HG03442 (cell line): Measurements from ENCODE around the gene UBE2F.

ENCODE experiments used
- ATAC-seq: cut with Tn5 transposase; IDR thresholded peaks from one replicate; pipeline ENCODE4 v1.9.1; 2021; ENCODE audit warnings: mild to moderate bottlenecking, moderate library complexity; ENCODE audit not compliant: unreplicated experiment

UBE2F gene

DNA sequence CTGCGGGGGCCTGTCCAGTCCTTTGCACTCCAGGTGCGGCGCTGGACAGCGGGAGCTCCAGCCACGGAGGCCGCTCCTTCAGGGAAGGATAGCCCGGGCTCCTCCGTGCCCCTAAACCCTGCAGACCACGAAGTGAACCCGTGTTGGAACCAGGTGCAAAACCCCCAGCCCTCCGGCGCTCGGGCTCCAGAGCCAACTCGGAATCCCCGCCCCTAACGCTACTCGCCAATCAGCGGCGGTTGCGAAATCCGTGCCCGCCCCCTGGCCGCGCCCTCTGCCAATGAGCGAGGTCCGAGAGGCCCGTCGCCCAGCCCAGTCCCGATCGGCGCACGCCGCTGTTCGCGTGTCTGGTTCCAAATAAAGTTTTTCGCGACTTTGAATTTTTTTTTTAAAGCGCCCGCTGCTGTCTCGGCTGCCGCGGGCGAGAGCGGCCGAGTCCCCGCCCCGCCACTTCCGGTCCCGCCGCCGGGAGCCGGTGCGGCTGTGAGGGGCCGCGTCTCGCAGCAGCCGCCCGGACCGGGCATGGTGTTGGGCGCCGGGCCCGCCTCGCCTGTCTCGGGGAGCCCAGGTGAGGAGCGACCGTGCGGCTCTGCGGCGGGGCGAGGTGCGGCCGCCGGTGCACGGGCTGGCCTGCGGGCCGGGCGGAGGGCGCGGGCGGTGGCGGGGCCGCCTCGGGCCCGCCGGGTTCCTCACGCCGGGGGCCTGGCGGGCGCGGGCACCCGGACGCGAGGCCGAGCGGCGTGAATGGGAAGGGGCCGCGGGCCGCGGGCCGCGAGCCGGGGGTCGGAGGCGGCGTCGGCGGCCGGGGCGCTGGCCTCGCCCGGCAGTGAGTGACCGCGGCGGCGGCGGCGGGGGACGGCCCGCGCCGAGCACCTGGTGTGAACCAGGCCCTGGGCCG lies at the start of gene UBE2F:
UBE2F (plus strand) TSS at position 450 of the 898 bp plus-strand sequence. CDS start 6,094 bp downstream, outside the sequence.
- ATAC-seq, result peak; percentile 91

- no peak for ATAC-seq
Measured at GRCh38 chr2:237917696-237918374, 49.0 kb upstream of the UBE2F start.

- no peak for ATAC-seq
Measured at GRCh38 chr2:237919593-237919992, 47.2 kb upstream of the UBE2F start.

GRCh38 chr2:237920673-237921072 lies 46.1 kb upstream of the UBE2F start:
- ATAC-seq, result no peak

GRCh38 chr2:237921967-237922492 lies 44.8 kb upstream of the UBE2F start:
- ATAC-seq, result no peak

GRCh38 chr2:237922641-237923361 lies 44.0 kb upstream of the UBE2F start:
- no peak for ATAC-seq

GRCh38 chr2:237923481-237924163 lies 43.2 kb upstream of the UBE2F start:
- ATAC-seq, result peak; percentile 88

DNA sequence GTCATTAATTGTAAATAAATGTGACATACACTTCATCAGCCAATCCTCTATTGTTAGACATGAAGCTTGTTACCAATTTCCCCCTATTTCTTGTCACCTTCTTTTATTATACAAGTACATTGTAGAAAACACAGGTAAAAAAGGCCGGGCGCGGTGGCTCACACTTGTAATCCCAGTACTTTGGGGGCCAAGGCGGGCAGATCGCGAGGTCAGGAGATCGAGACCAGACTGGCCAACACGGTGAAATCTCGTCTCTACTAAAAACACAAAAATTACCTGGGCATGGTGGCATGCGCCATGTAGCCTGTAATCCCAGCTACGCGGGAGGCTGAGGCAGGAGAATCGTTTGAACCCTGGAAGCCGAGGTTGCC lies 42.7 kb upstream of the UBE2F start:
- ATAC-seq, result no peak

GRCh38 chr2:237927135-237927534 lies 39.7 kb upstream of the UBE2F start:
- ATAC-seq, result no peak

GRCh38 chr2:237927986-237928385 lies 38.8 kb upstream of the UBE2F start:
- no peak for ATAC-seq

DNA sequence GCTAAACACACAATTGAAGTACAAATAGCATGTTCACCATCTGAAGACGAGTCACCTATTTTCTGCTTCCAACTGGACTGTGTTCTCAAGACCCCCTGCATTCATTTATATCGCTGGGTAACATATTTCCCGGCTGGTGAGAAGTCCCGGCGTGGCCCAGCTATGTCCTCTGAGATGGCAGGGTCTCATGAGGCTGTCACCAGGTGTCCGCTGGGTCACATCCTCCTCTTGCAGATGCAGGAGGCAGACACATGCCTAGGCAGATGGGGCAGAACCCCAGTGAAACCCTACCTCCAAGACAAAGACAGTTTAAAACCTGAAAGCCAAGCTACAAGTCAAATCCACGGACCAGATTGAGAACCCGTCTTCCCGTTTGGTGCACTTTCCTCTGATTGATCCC lies 36.8 kb upstream of the UBE2F start:
- no peak for ATAC-seq

DNA sequence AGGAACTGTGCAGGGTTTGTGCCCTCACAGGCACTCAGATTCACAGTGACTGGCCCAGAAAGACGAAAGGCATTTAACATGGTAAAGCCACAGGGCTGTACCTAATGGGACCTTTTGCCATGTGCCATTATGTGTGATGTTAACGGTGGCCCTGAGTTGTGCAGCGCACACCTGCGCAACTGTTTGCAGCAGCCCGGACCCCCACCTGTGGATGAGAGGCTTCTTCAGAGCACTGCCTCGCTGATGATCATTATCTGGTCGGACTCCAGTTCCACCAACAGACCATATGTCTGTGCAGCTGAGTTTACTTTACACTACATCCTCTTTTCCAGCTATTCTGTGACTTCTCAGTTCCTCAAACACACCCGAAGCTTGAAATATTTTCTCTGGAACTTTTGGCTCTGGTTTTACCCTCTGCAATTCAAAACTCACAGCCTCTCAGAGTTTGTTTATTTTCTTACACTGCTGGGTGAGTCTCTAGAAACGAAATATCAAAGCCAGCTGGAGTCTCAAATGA lies 35.6 kb upstream of the UBE2F start:
- ATAC-seq, result no peak

GRCh38 chr2:237932731-237933131 lies 34.1 kb upstream of the UBE2F start:
- ATAC-seq, result no peak

DNA sequence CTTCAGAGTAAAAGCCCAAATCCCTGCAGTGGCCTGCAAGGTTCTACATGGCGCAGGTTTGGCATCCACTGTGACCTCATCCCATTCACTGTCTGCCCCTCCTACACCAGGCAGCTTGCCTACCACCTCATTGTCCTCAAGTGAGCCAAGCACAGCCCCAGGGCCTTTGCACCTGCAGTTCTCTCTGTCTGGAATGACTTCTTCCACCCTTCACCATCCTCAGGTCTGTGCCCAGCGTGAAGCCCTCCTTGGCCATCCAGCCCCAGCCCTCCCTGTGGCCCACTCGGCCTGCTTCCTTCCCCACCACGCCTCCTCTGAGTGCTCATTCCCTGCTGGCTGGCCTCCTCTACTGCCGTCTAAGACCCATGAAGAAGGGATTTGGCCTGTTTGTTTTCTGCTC lies 32.6 kb upstream of the UBE2F start:
- ATAC-seq, result no peak

GRCh38 chr2:237935740-237936452 lies 30.9 kb upstream of the UBE2F start:
- ATAC-seq, result no peak

GRCh38 chr2:237939251-237939650 lies 27.6 kb upstream of the UBE2F start:
- ATAC-seq, result no peak

DNA sequence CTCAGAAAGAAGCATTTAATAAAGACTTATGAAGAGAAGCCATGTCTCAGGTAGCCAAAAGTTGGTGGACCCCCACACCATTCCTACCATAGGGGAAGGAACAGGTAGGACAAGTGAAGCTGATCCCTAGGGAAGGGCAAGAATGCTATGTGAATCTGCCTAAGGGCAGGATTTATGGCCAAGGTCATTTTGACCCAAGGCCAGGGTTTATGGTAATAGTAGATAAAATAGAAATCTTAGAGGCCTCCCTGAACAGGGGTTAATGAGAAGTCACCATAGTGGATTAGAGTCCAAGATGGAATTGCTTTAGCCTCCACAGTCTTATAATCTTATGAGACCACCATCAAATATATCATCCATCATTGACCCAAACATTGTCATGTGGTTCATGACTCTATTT lies 26.0 kb upstream of the UBE2F start:
- no peak for ATAC-seq

- ATAC-seq, result no peak
Measured at GRCh38 chr2:237941239-237941638, 25.6 kb upstream of the UBE2F start.

- ATAC-seq, result no peak
Measured at GRCh38 chr2:237942513-237942899, 24.3 kb upstream of the UBE2F start.
